ENCODE data around the gene GPER1. TPM values are rescaled to one million over a fixed set of nuclear protein-coding genes. Genes with fewer than 3 reads are reported as not detected.
A peak's percentile ranks its signal among the peaks of the same experiment; 100 is the strongest.

Gene GPER1
- total RNA-seq, 1 experiment from 2014 or later: 4.9 TPM

DNA sequence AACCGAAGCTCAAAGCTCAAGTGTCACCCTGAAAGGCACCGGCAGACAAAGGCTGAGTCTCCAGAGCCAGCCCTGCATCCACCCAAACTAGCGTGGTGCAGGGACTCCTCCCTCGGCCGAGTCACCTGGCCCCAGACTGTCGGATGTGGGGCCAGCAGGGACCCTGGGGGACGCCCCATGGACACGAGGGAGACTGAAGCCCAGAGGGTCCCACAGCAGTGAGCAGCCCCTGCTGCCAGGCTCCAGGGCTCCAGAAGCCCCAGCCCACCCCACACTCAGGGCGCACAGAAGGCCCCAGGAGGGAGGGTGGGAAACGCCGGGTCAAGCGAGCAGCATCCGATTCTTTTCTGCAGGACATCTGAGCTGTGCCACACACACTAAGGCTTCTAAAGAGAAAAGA lies 23.3 kb upstream of the GPER1 start:
- H3K27me3 ChIP-seq (ENCODE audit: low read length): no peaks in the 10 kb centered on the region
- H3K79me2 ChIP-seq (ENCODE audit: low read length): no peaks in the 10 kb centered on the region
- no peaks in the 10 kb centered on the region for H4K20me1 ChIP-seq (ENCODE audit: low read length)
- H3F3A ChIP-seq (ENCODE audit: low read length, unreplicated experiment): no peaks in the 10 kb centered on the region
- H3K9ac ChIP-seq (ENCODE audit: low read length): no peak overlapping the region
- ChIA-PET POLR2A (ENCODE audit: unreplicated experiment) (no interaction called here), CTCF (interaction anchor here (3.0 kb wide), 1 partner anchor 71 kb away, joined by 31 read pairs; no protein-coding TSS in a partner anchor)
- DNase-seq: no peak
- ATAC-seq: no peak
- H3K4me2 ChIP-seq (ENCODE audit: low read length): no peak overlapping the region
- no peaks in the 10 kb centered on the region for H3K36me3 ChIP-seq (ENCODE audit: low read depth, low read length)
- intact Hi-C loops (cut with micrococcal nuclease): no loop called here
- no peaks in the 10 kb centered on the region for H3K9me2 ChIP-seq (replicated peaks; ENCODE audit: low read length)
- H3K4me1 ChIP-seq (ENCODE audit: insufficient read depth, low read length): no peaks in the 10 kb centered on the region
- BruUV-seq (replicated peaks): no TSS peak
- H3K9me3 ChIP-seq (ENCODE audit: low read length): no peaks in the 10 kb centered on the region
- no peak overlapping the region for H3K27ac ChIP-seq (ENCODE audit: low read length)
- no peak for TF ChIP-seq EZH2 (IDR thresholded peaks at IDR 0.05; ENCODE audit: low read length, unreplicated experiment)
- TF ChIP-seq, protein P1, sequence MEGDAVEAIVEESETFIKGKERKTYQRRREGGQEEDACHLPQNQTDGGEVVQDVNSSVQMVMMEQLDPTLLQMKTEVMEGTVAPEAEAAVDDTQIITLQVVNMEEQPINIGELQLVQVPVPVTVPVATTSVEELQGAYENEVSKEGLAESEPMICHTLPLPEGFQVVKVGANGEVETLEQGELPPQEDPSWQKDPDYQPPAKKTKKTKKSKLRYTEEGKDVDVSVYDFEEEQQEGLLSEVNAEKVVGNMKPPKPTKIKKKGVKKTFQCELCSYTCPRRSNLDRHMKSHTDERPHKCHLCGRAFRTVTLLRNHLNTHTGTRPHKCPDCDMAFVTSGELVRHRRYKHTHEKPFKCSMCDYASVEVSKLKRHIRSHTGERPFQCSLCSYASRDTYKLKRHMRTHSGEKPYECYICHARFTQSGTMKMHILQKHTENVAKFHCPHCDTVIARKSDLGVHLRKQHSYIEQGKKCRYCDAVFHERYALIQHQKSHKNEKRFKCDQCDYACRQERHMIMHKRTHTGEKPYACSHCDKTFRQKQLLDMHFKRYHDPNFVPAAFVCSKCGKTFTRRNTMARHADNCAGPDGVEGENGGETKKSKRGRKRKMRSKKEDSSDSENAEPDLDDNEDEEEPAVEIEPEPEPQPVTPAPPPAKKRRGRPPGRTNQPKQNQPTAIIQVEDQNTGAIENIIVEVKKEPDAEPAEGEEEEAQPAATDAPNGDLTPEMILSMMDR (conservative IDR thresholded peaks at IDR 0.05; ENCODE audit: low read depth, low read length): no peak
- TF ChIP-seq EZH2phosphoT487 (IDR thresholded peaks at IDR 0.05; ENCODE audit: borderline replicate concordance, low read length): no peak
- no peak overlapping the region for H3K4me3 ChIP-seq (ENCODE audit: low read length)
- no peak overlapping the region for H2AFZ ChIP-seq (ENCODE audit: low read length)

DNA sequence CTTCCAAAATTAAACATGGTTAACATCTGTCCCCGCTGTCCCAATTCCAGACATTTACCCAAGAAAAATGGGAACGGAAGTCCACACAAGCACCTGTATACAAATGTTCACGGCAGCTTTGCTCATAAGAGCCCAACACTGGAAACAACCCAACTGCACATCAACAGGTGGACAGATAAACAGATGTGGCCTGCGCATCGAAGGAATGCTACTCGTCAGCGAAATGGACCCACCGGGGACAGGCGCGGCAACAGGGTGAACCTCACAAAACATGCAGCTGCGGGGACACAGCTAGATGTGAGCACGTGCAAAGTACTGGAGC lies 22.7 kb upstream of the GPER1 start:
- Histone ChIP-seq H3K4me2 (ENCODE audit: low read length) (no peak overlapping the region), H3K27me3 (ENCODE audit: low read length) (no peaks in the 10 kb centered on the region), H3K27ac (ENCODE audit: low read length) (no peak overlapping the region), H3K79me2 (ENCODE audit: low read length) (no peaks in the 10 kb centered on the region), H3K9me3 (ENCODE audit: low read length) (no peaks in the 10 kb centered on the region), H3F3A (ENCODE audit: low read length, unreplicated experiment) (no peaks in the 10 kb centered on the region), H3K9me2 (replicated peaks; ENCODE audit: low read length) (no peaks in the 10 kb centered on the region), H3K4me1 (ENCODE audit: insufficient read depth, low read length) (no peaks in the 10 kb centered on the region), H4K20me1 (ENCODE audit: low read length) (no peaks in the 10 kb centered on the region), H3K4me3 (ENCODE audit: low read length) (no peak overlapping the region), H2AFZ (ENCODE audit: low read length) (no peak overlapping the region), H3K9ac (ENCODE audit: low read length) (no peak overlapping the region), H3K36me3 (ENCODE audit: low read depth, low read length) (no peaks in the 10 kb centered on the region)
- ATAC-seq (no peak), DNase-seq (no peak)
- ChIA-PET POLR2A (ENCODE audit: unreplicated experiment) (no interaction called here), CTCF (interaction anchor here (0.6 to 3.0 kb wide), 4 partner anchors 38 to 1226 kb away, joined by 3 to 31 read pairs (median 5); no protein-coding TSS in a partner anchor)
- BruUV-seq (replicated peaks): no TSS peak
- intact Hi-C loops (cut with micrococcal nuclease): loop anchor here (1.0 kb wide), 1 partner anchor 72 kb away; no protein-coding TSS in a partner anchor
- TF ChIP-seq, protein P1 (conservative IDR thresholded peaks at IDR 0.05; ENCODE audit: low read depth, low read length): no peak
- TF ChIP-seq EZH2 (IDR thresholded peaks at IDR 0.05; ENCODE audit: low read length, unreplicated experiment): no peak
- TF ChIP-seq EZH2phosphoT487 (IDR thresholded peaks at IDR 0.05; ENCODE audit: borderline replicate concordance, low read length): no peak

DNA sequence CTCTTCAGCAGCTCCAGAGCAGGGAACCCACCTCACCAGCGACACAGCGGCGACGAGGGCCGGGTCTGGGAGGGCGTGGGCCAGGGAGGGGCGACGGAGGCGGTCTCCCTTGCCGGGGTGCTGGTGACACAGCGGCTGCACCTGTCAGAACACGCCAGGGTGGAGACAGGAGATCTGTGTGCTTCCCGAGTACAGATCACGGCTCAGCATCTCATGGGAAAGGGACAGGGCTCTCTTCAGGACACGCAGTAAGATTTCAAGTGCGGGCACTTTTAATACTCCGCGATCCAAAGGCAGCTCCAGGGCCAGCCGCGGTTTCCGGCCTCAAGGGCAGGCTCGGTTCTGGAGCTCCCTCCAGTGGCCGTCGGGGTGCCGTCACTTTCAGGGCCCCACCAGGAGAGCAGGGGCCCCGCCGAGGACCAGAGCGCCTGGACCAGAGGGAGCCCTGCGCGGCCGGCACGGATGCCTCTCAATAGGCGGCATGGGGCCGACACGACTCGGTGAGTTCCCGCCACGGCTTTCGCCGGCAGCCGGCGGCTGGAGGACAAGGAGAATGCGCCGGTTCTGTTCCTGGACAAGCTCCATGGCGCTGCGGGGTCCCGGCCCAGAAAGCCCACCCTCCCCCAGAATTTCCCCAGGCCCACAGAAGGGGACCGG lies 22.2 kb upstream of the GPER1 start:
- DNase-seq: peak; percentile 62
- H4K20me1 ChIP-seq (ENCODE audit: low read length): no peaks in the 10 kb centered on the region
- POLR2A ChIA-PET (ENCODE audit: unreplicated experiment): no interaction called here

More for the DNA sequence above, 22.2 kb upstream of the GPER1 start:
- Histone ChIP-seq H3K4me3 (ENCODE audit: low read length) (no peak overlapping the region), H3K9me2 (replicated peaks; ENCODE audit: low read length) (no peaks in the 10 kb centered on the region), H3K27ac (ENCODE audit: low read length) (no peak overlapping the region), H2AFZ (ENCODE audit: low read length) (no peak overlapping the region), H3F3A (ENCODE audit: low read length, unreplicated experiment) (no peaks in the 10 kb centered on the region), H3K4me1 (ENCODE audit: insufficient read depth, low read length) (no peaks in the 10 kb centered on the region), H3K27me3 (ENCODE audit: low read length) (no peaks in the 10 kb centered on the region), H3K4me2 (ENCODE audit: low read length) (no peak overlapping the region), H3K9ac (ENCODE audit: low read length) (no peak overlapping the region), H3K36me3 (ENCODE audit: low read depth, low read length) (no peaks in the 10 kb centered on the region), H3K9me3 (ENCODE audit: low read length) (no peaks in the 10 kb centered on the region), H3K79me2 (ENCODE audit: low read length) (no peaks in the 10 kb centered on the region)
- BruUV-seq (replicated peaks): no TSS peak
- intact Hi-C loops (cut with micrococcal nuclease): loop anchor here (1.0 kb wide), 1 partner anchor 72 kb away; no protein-coding TSS in a partner anchor
- ATAC-seq: peak; percentile 97
- TF ChIP-seq, protein P1 (conservative IDR thresholded peaks at IDR 0.05; ENCODE audit: low read depth, low read length): peak; percentile 71
- no peak for TF ChIP-seq EZH2phosphoT487 (IDR thresholded peaks at IDR 0.05; ENCODE audit: borderline replicate concordance, low read length)
- CTCF ChIA-PET: interaction anchor here (0.6 to 3.0 kb wide), 4 partner anchors 38 to 1225 kb away, joined by 3 to 31 read pairs (median 5); no protein-coding TSS in a partner anchor

Measured in PC-3 (cell line).